Endothelial cell of umbilical vein (primary cell): ENCODE data around the gene TMEM74B. TPM values are rescaled to one million over a fixed set of nuclear protein-coding genes. Genes with fewer than 3 reads are reported as not detected.

ENCODE experiments used
- BruUV-seq: library from RNA; stranded (reverse); fragments of 400-500 nt; replicated peaks from 2 replicates; lab custom pipeline; 2021; lab: Mats Ljungman, UMichigan
- CTCF ChIA-PET: fragments of 300-600, 350-600 bp; sonication (Branson Sonifier 250); formaldehyde crosslinking; loops from one replicate; lab custom pipeline; 2021; ENCODE audit warnings: antibody characterized with exemption, inconsistent platforms; lab: Charles Lee
- POLR2A ChIA-PET: fragments of 300-600, 350-600 bp; sonication (Branson Sonifier 250); formaldehyde crosslinking; loops from one replicate; lab custom pipeline; 2021; ENCODE audit warnings: antibody characterized with exemption, inconsistent platforms; lab: Charles Lee
- DNase-seq: peaks from one replicate; pipeline ENCODE4 v3.0.0-alpha.2; 2011; ENCODE audit warnings: low read depth, low spot score
- FAIRE-seq: peaks from 2 replicates; lab custom pipeline; 2011; peaks lifted over from hg19 to GRCh38; lab: Jason Lieb, UNC
- H2AFZ ChIP-seq: 2 replicates; pipeline ENCODE4 v1.6.0; 2012; ENCODE audit warnings: low read depth, low read length, control low read depth, inconsistent platforms
- H3K27ac ChIP-seq: 2 replicates; pipeline ENCODE4 v1.5.1; 2011; ENCODE audit warnings: low read depth, mild to moderate bottlenecking, control low read depth, low read length, moderate library complexity; ENCODE audit not compliant: insufficient read depth
- H3K27me3 ChIP-seq, 2 experiments: 2 replicates each; pipeline versions ENCODE4 v1.6.0 to v1.6.1; 2011; ENCODE audit warnings: low read length in 2 of 2, mixed read lengths in 1 of 2; ENCODE audit not compliant: control insufficient read depth in 2 of 2, insufficient read depth in 2 of 2
- H3K36me3 ChIP-seq, 2 experiments: 2 replicates in 1 of 2; 3 replicates in 1 of 2; pipeline ENCODE4 v1.5.1; 2011; ENCODE audit warnings: low read length in 2 of 2, mild to moderate bottlenecking in 1 of 2, moderate library complexity in 1 of 2; ENCODE audit not compliant: control insufficient read depth in 2 of 2, insufficient read depth in 2 of 2; ENCODE audit errors: extremely low read depth in 1 of 2
- H3K4me1 ChIP-seq: 3 replicates; pipeline ENCODE4 v1.5.1; 2011; ENCODE audit warnings: mild to moderate bottlenecking, low read length; ENCODE audit not compliant: control insufficient read depth, insufficient read depth; ENCODE audit errors: extremely low read depth
- H3K4me2 ChIP-seq: 2 replicates; pipeline ENCODE4 v1.6.1; 2011; ENCODE audit warnings: low read length, control low read depth, mixed read lengths; ENCODE audit not compliant: insufficient read depth
- H3K4me3 ChIP-seq, 3 experiments: fragments of 200-600 bp in 1 of 3; sonication (generic), shearing (Covaris generic) in 1 of 3; replicated peaks in 1 of 3; 2 replicates each; pipeline ENCODE4 v1.5.1; 2011 to 2016; ENCODE audit warnings: control low read depth in 3 of 3, low read length in 3 of 3, mild to moderate bottlenecking in 2 of 3, inconsistent platforms in 1 of 3, low read depth in 1 of 3, moderate library complexity in 1 of 3; ENCODE audit not compliant: insufficient read depth in 1 of 3
- H3K79me2 ChIP-seq: 2 replicates; pipeline ENCODE4 v1.6.0; 2012; ENCODE audit warnings: low read length, inconsistent platforms; ENCODE audit not compliant: control insufficient read depth, insufficient read depth
- H3K9ac ChIP-seq: replicated peaks from 2 replicates; pipeline ENCODE3; 2011; ENCODE audit warnings: low read length, control low read depth; ENCODE audit not compliant: insufficient read depth; ENCODE audit errors: extremely low read depth
- H3K9me1 ChIP-seq: replicated peaks from 3 replicates; pipeline ENCODE4 v1.6.0; 2011; ENCODE audit warnings: mild to moderate bottlenecking, low read length; ENCODE audit not compliant: control insufficient read depth, insufficient read depth; ENCODE audit errors: extremely low read depth
- H3K9me3 ChIP-seq: replicated peaks from 2 replicates; pipeline ENCODE4 v1.5.1; 2012; ENCODE audit warnings: low read length, inconsistent platforms; ENCODE audit not compliant: control insufficient read depth, insufficient read depth
- H4K20me1 ChIP-seq: replicated peaks from 2 replicates; pipeline ENCODE3; 2011; ENCODE audit warnings: mild to moderate bottlenecking, low read length; ENCODE audit not compliant: control insufficient read depth, insufficient read depth; ENCODE audit errors: extremely low read depth
- EZH2 ChIP-seq: IDR thresholded peaks from 2 replicates; pipeline ENCODE4 v1.6.1; 2012; ENCODE audit warnings: borderline replicate concordance, low read depth, mild to moderate bottlenecking, moderate library complexity, low read length, inconsistent platforms; ENCODE audit not compliant: severe bottlenecking
- FOS ChIP-seq: IDR thresholded peaks from 2 replicates; pipeline ENCODE4 v1.6.1; 2011; ENCODE audit warnings: mild to moderate bottlenecking, low read length, moderate library complexity, borderline replicate concordance; ENCODE audit not compliant: insufficient read depth
- GATA2 ChIP-seq: IDR thresholded peaks from 2 replicates; pipeline ENCODE4 v1.7.0; 2011; ENCODE audit warnings: low read depth, mild to moderate bottlenecking, moderate library complexity, mixed read lengths, low read length; ENCODE audit not compliant: insufficient read length, insufficient read depth
- JUN ChIP-seq: IDR thresholded peaks from 2 replicates; pipeline ENCODE4 v1.6.1; 2011; ENCODE audit warnings: borderline replicate concordance, low read depth; ENCODE audit not compliant: insufficient read length, insufficient read depth
- MYC ChIP-seq: IDR thresholded peaks from one replicate; pipeline ENCODE4 v1.6.1; 2011; ENCODE audit warnings: mild to moderate bottlenecking, low read depth, low read length
- POLR2A ChIP-seq: IDR thresholded peaks from 2 replicates; pipeline ENCODE4 v1.6.1; 2012; ENCODE audit warnings: low read depth, mild to moderate bottlenecking, control low read depth, low read length
- POLR2AphosphoS5 ChIP-seq: IDR thresholded peaks from 2 replicates; pipeline ENCODE4 v1.6.1; 2012; ENCODE audit warnings: low read depth, mild to moderate bottlenecking, control low read depth, low read length, moderate library complexity; ENCODE audit not compliant: insufficient read depth
- dilution Hi-C: fragments of 300-500 bp; cut with MboI; formaldehyde crosslinking; loops from one replicate; pipeline ENCODE4 v1.15.0; 2019; ENCODE audit warnings: low sequenced_read_pairs; ENCODE audit not compliant: extremely low pct_ligation_motif_present
- intact Hi-C: fragments of 100-400 bp; cut with micrococcal nuclease; formaldehyde crosslinking; loops from one replicate; pipeline ENCODE4 v1.10.0; 2022
- polyA plus RNA-seq, 4 experiments: library from polyadenylated mRNA; depleted of rRNA in 3 of 4; stranded (reverse) in 3 of 4; unstranded in 1 of 4; fragments of >200 nt; gene quantifications; 2 replicates each; pipeline versions ENCODE4 v1.2.1 to v1.2.3, GENCODE V29; 2011 to 2012; ENCODE audit warnings: missing spikeins in 1 of 4
- total RNA-seq: library from RNA; stranded (reverse); gene quantifications from 2 replicates; pipeline ENCODE4 v1.2.3, GENCODE V29; 2021
- TF ChIP-seq, protein P1 (sequence below), 2 donors: IDR thresholded peaks; 1 replicate in 1 of 2; 2 replicates in 1 of 2; pipeline ENCODE4 v1.5.1; 2011; ENCODE audit warnings: low read length in 2 of 2, mild to moderate bottlenecking in 2 of 2, moderate library complexity in 2 of 2, control low read depth in 1 of 2, inconsistent platforms in 1 of 2, low read depth in 1 of 2; ENCODE audit not compliant: insufficient read depth in 1 of 2; ENCODE audit errors: extremely low read depth in 1 of 2
- TF ChIP-seq, protein P2 (sequence below): IDR thresholded peaks from 2 replicates; pipeline ENCODE4 v1.6.1; 2011; ENCODE audit not compliant: insufficient read depth, insufficient read length

The TMEM74B gene
- total and polyA plus RNA-seq, 2 donors (not counting 3 experiments of a cell fraction or from before 2014, with no cell fraction given): 0.26 to 1.1 TPM

DNA sequence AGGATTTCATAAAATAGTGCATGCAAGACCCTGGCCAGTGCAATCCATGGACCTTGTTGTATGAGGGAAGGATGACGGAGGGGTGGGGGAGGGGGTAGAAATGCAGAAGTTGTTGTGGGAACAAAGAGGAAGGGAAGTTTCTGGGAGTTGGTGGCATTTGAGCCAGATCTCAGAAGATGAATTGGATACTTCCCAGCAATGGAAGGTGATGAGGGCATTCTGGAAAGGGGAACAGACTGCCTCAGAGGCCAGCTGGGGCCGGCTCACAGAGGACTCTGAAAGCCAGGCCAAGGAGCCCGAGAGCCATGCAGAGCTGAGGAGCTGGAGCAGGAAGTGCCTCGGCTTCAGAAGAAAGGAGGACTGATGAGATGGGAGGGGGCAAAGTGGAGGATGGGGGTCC, 2.7 kb downstream of the TMEM74B start:
- CTCF ChIA-PET: no interaction called here
- dilution Hi-C loops: no loop called here
- no TSS peak for BruUV-seq
- Histone ChIP-seq H2AFZ (no peak overlapping the region), H4K20me1 (no peaks in the 10 kb centered on the region), H3K36me3 (no peaks in the 10 kb centered on the region), H3K79me2 (no peaks in the 10 kb centered on the region), H3K4me3 (no peak overlapping the region), H3K9me3 (no peaks in the 10 kb centered on the region), H3K27me3 (peaks cover 12 to 22% of the 10 kb centered on the region in 2 experiments), H3K4me2 (no peak overlapping the region), H3K27ac (no peak overlapping the region), H3K4me1 (no peaks in the 10 kb centered on the region), H3K9ac (no peak overlapping the region), H3K9me1 (no peaks in the 10 kb centered on the region)
- FAIRE-seq: no peak
- POLR2A ChIA-PET: no interaction called here
- TF ChIP-seq, protein P1, sequence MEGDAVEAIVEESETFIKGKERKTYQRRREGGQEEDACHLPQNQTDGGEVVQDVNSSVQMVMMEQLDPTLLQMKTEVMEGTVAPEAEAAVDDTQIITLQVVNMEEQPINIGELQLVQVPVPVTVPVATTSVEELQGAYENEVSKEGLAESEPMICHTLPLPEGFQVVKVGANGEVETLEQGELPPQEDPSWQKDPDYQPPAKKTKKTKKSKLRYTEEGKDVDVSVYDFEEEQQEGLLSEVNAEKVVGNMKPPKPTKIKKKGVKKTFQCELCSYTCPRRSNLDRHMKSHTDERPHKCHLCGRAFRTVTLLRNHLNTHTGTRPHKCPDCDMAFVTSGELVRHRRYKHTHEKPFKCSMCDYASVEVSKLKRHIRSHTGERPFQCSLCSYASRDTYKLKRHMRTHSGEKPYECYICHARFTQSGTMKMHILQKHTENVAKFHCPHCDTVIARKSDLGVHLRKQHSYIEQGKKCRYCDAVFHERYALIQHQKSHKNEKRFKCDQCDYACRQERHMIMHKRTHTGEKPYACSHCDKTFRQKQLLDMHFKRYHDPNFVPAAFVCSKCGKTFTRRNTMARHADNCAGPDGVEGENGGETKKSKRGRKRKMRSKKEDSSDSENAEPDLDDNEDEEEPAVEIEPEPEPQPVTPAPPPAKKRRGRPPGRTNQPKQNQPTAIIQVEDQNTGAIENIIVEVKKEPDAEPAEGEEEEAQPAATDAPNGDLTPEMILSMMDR (IDR thresholded peaks at IDR 0.05; ENCODE audit: extremely low read depth in 1 of 2, insufficient read depth in 1 of 2, low read depth in 1 of 2, low read length in 2 of 2): no peak
- no peak for TF ChIP-seq EZH2
- TF ChIP-seq, protein P2, sequence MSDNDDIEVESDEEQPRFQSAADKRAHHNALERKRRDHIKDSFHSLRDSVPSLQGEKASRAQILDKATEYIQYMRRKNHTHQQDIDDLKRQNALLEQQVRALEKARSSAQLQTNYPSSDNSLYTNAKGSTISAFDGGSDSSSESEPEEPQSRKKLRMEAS: no peak
- TF ChIP-seq MYC: no peak
- no peak for TF ChIP-seq GATA2
- TF ChIP-seq JUN: no peak
- no peak for TF ChIP-seq FOS
- no peak for TF ChIP-seq POLR2A
- TF ChIP-seq POLR2AphosphoS5: no peak
- DNase-seq: no peak
- intact Hi-C loops: loop anchor here (10.0 kb wide), 1 partner anchor 227 kb away; no protein-coding TSS in a partner anchor
